Articular chondrocyte of knee joint (primary cell): ENCODE measurements around the gene RPL36A. TPM values are rescaled to one million over a fixed set of nuclear protein-coding genes. Genes with fewer than 3 reads are reported as not detected.

Experiments used
- total RNA-seq: library from RNA; depleted of rRNA; stranded (reverse); fragments of >200 nt; gene quantifications from 2 replicates; pipeline ENCODE4 v1.2.3, GENCODE V29; 2012

Gene RPL36A
- total RNA-seq, result 216 and 692 TPM in 2 replicates

GRCh38 chrX:101390664-101391525 is at the start of gene RPL36A:
RPL36A (plus strand) TSS chrX:101391011; CDS start chrX:101391044, 33 bp downstream.

GRCh38 chrX:101348452-101349192 is 42.2 kb upstream of the RPL36A start, which contains the start of gene TIMM8A:
TIMM8A (minus strand) TSS chrX:101348742; CDS start chrX:101348664, 78 bp downstream.

GRCh38 chrX:101385795-101386541 is 4.8 kb upstream of the RPL36A start, which contains the start of gene BTK:
BTK (minus strand) TSS chrX:101386191; CDS start chrX:101375284, 10,907 bp downstream.

GRCh38 chrX:101407748-101408531 is 17.1 kb downstream of the RPL36A start, which contains the start of the genes GLA and HNRNPH2:
GLA (minus strand) TSS chrX:101407925; CDS start chrX:101407903, 22 bp downstream.
HNRNPH2 (plus strand) TSS chrX:101408222; CDS start chrX:101411989, 3,767 bp downstream.

Other genes starting within 250 kb of the RPL36A start
- gene DRP2, start 171.2 kb upstream of the RPL36A start, total RNA-seq, result 0.13 and 0.22 TPM in 2 replicates
- 0.22 and 0.26 TPM in 2 replicates for gene TAF7L, start 99.7 kb upstream of the RPL36A start, total RNA-seq
- gene TIMM8A, start 42.3 kb upstream of the RPL36A start, total RNA-seq, result 5.3 and 7.6 TPM in 2 replicates
- not detected in 2 replicates for gene BTK, start 4.8 kb upstream of the RPL36A start, total RNA-seq
- gene GLA, start 16.9 kb downstream of the RPL36A start, total RNA-seq, result 23.7 and 26.5 TPM in 2 replicates
- gene HNRNPH2, start 17.2 kb downstream of the RPL36A start, total RNA-seq, result 86.0 and 87.8 TPM in 2 replicates
- gene ARMCX4, start 94.4 kb downstream of the RPL36A start, total RNA-seq, result 6.1 and 6.4 TPM in 2 replicates
- 77.0 and 80.9 TPM in 2 replicates for gene ARMCX1, start 159.5 kb downstream of the RPL36A start, total RNA-seq
- gene ARMCX6, start 227.0 kb downstream of the RPL36A start, total RNA-seq, result 22.9 and 28.4 TPM in 2 replicates
- 61.0 and 77.5 TPM in 2 replicates for gene ARMCX3, start 232.1 kb downstream of the RPL36A start, total RNA-seq